Fibroblast of skin of scalp (primary cell): Measurements from ENCODE around the gene LONRF3.
"Not testable (repeated sequence)": the region's sequence is repeated elsewhere in the genome, so short reads cannot be mapped to it uniquely, and the experiment has no call there.

Experiments
- DNase-seq: peaks from one replicate; pipeline ENCODE4 v3.0.0-alpha.2; 2013

The LONRF3 gene

GRCh38 chrX:118988911-118989310 is 14.5 kb downstream of the LONRF3 start:
- no peak for DNase-seq

GRCh38 chrX:118989886-118990285 is 15.5 kb downstream of the LONRF3 start:
- DNase-seq: no peak

- DNase-seq: no peak
Observed at GRCh38 chrX:118990512-118991227, 16.3 kb downstream of the LONRF3 start.

- DNase-seq: not testable (repeated sequence)
Observed at GRCh38 chrX:118992441-118993121, 18.2 kb downstream of the LONRF3 start.

GRCh38 chrX:119003462-119003861 is 29.0 kb downstream of the LONRF3 start:
- no peak for DNase-seq

GRCh38 chrX:119004920-119005524 is 30.6 kb downstream of the LONRF3 start:
- DNase-seq: peak; percentile 22

- DNase-seq: no peak
Observed at GRCh38 chrX:119007189-119007770, 32.9 kb downstream of the LONRF3 start.

- peak; percentile 1 for DNase-seq
Observed at GRCh38 chrX:119008110-119008744, 33.8 kb downstream of the LONRF3 start.

- peak; percentile 15 for DNase-seq
Observed at GRCh38 chrX:119009071-119009470, 34.7 kb downstream of the LONRF3 start.

- DNase-seq: no peak
Observed at GRCh38 chrX:119010491-119010890, 36.1 kb downstream of the LONRF3 start.

- no peak for DNase-seq
Observed at GRCh38 chrX:119013164-119013563, 38.7 kb downstream of the LONRF3 start.

GRCh38 chrX:119015407-119016237 is 41.2 kb downstream of the LONRF3 start:
- peak; percentile 7 for DNase-seq

- no peak for DNase-seq
Observed at GRCh38 chrX:119017077-119017476, 42.7 kb downstream of the LONRF3 start.

GRCh38 chrX:119025900-119026299 is 51.5 kb downstream of the LONRF3 start:
- DNase-seq: no peak

GRCh38 chrX:119026344-119026743 is 51.9 kb downstream of the LONRF3 start:
- not testable (repeated sequence) for DNase-seq

GRCh38 chrX:119027960-119028732 is 53.7 kb downstream of the LONRF3 start:
- not testable (repeated sequence) for DNase-seq

GRCh38 chrX:119028733-119029330 is 54.4 kb downstream of the LONRF3 start:
- no peak for DNase-seq

GRCh38 chrX:119029656-119030055 is 55.2 kb downstream of the LONRF3 start:
- not testable (repeated sequence) for DNase-seq

- no peak for DNase-seq
Observed at GRCh38 chrX:119030990-119031389, 56.6 kb downstream of the LONRF3 start.
